NCI-H510A (cell line): ENCODE measurements around the gene AK8.
A peak's percentile ranks its signal among the peaks of the same experiment; 100 is the strongest.

Experiments used
- DNase-seq: peaks from one replicate; lab custom pipeline; 2025; lab: John Stamatoyannopoulos, UW

The AK8 gene

GRCh38 chr9:132887181-132888120 lies 9.4 kb upstream of the AK8 start:
- no peak for DNase-seq

- DNase-seq = no peak
Observed at GRCh38 chr9:132886334-132886725, 8.2 kb upstream of the AK8 start.

GRCh38 chr9:132885720-132886333 lies 7.7 kb upstream of the AK8 start:
- no peak for DNase-seq

- DNase-seq = no peak
Observed at GRCh38 chr9:132883349-132884294, 5.5 kb upstream of the AK8 start.

- DNase-seq = no peak
Observed at GRCh38 chr9:132882616-132883015, 4.5 kb upstream of the AK8 start.

- DNase-seq = no peak
Observed at GRCh38 chr9:132881826-132882225, 3.7 kb upstream of the AK8 start.

GRCh38 chr9:132880324-132880661 lies 2.2 kb upstream of the AK8 start:
- no peak for DNase-seq

GRCh38 chr9:132879457-132880323 lies 1.6 kb upstream of the AK8 start:
- DNase-seq = no peak

GRCh38 chr9:132878695-132879456 lies 792 bp upstream of the AK8 start, which contains the start of gene SPACA9:
TSS of gene SPACA9 (plus strand) at chr9:132878898. CDS start at chr9:132883948, 5,050 bp downstream.
- DNase-seq = peak; percentile 41

- DNase-seq = no peak
Observed at GRCh38 chr9:132877458-132877823, 643 bp downstream of the AK8 start.

GRCh38 chr9:132876849-132877248 lies 1.2 kb downstream of the AK8 start:
- no peak for DNase-seq

GRCh38 chr9:132875159-132875558 lies 2.9 kb downstream of the AK8 start:
- no peak for DNase-seq

GRCh38 chr9:132873403-132873802 lies 4.7 kb downstream of the AK8 start:
- no peak for DNase-seq

GRCh38 chr9:132869266-132869665 lies 8.8 kb downstream of the AK8 start:
- no peak for DNase-seq

- no peak for DNase-seq
Observed at GRCh38 chr9:132866898-132867297, 11.2 kb downstream of the AK8 start.

- no peak for DNase-seq
Observed at GRCh38 chr9:132864691-132865090, 13.4 kb downstream of the AK8 start.

- DNase-seq = no peak
Observed at GRCh38 chr9:132864277-132864676, 13.8 kb downstream of the AK8 start.

GRCh38 chr9:132863096-132863495 lies 15.0 kb downstream of the AK8 start:
- no peak for DNase-seq

GRCh38 chr9:132862533-132862932 lies 15.6 kb downstream of the AK8 start:
- no peak for DNase-seq

GRCh38 chr9:132861666-132862065 lies 16.4 kb downstream of the AK8 start:
- no peak for DNase-seq

- DNase-seq = no peak
Observed at GRCh38 chr9:132858751-132859150, 19.3 kb downstream of the AK8 start.
